ENCODE results near the gene C4orf33. TPM values are rescaled to one million over a fixed set of nuclear protein-coding genes. Genes with fewer than 3 reads are reported as not detected.

Gene C4orf33
- total and polyA plus RNA-seq, 9 of the 15 experiments (the other 6 are each of a cell fraction or from before 2014, with no cell fraction given), result 16.7 to 42.0 (median 27.5) TPM

- TF ChIP-seq E2F6 (IDR thresholded peaks at IDR 0.05; ENCODE audit: borderline replicate concordance in 1 of 2, extremely low read depth in 1 of 2, insufficient read depth in 1 of 2, insufficient read length in 1 of 2, low read depth in 1 of 2, low read length in 1 of 2, poor library complexity in 1 of 2, severe bottlenecking in 1 of 2) (peak; percentile 70 to 93), RBM25 (IDR thresholded peaks at IDR 0.05; ENCODE audit: low read depth, low read length, severe bottlenecking) (no peak), CCAR2 (IDR thresholded peaks at IDR 0.05; ENCODE audit: low read depth, low read length) (no peak), EWSR1 (IDR thresholded peaks at IDR 0.05; ENCODE audit: borderline replicate concordance, low read depth, partially characterized antibody) (no peak), IRF1 (CRISPR knock-in tag; IDR thresholded peaks at IDR 0.05; ENCODE audit: borderline replicate concordance) (peak; percentile 52; the same call in 1 of the 2 replicates), ZNF695 (CRISPR knock-in tag; IDR thresholded peaks at IDR 0.05) (no peak), ARHGAP35 (IDR thresholded peaks at IDR 0.05; ENCODE audit: partially characterized antibody) (no peak), ILK (tag; IDR thresholded peaks at IDR 0.05; ENCODE audit: borderline replicate concordance, low read depth) (no peak), JUNB (CRISPR knock-in tag; conservative IDR thresholded peaks at IDR 0.05) (0 out of 2 replicates have a peak, but pooled peaks have one; percentile 60), DLX4 (CRISPR knock-in tag; IDR thresholded peaks at IDR 0.05) (no peak), MXI1 (IDR thresholded peaks at IDR 0.05; ENCODE audit: low read depth, low read length) (no peak), ELF2 (CRISPR knock-in tag; IDR thresholded peaks at IDR 0.05) (no peak), ZNF133 (CRISPR knock-in tag; IDR thresholded peaks at IDR 0.05) (no peak), GATA2 (CRISPR knock-in tag; IDR thresholded peaks at IDR 0.05) (no peak), KDM5B (IDR thresholded peaks at IDR 0.05; ENCODE audit: insufficient replicate concordance, low read depth, low read length) (peak; percentile 85), HDAC6 (IDR thresholded peaks at IDR 0.05; ENCODE audit: low read depth, low read length) (no peak), HLTF (IDR thresholded peaks at IDR 0.05) (no peak)
Measured at GRCh38 chr4:129093191-129093920, 2.6 kb upstream of the C4orf33 start, which contains the start of gene SCLT1 (continued).

Measured in K562 (cell line).